Endothelial cell (in vitro differentiated cells): Measurements from ENCODE around the gene TAF1B. TPM values are rescaled to one million over a fixed set of nuclear protein-coding genes. Genes with fewer than 3 reads are reported as not detected.
"Not testable (repeated sequence)": the region's sequence is repeated elsewhere in the genome, so short reads cannot be mapped to it uniquely, and the experiment has no call there.

Experiments used
- DNase-seq: peaks from one replicate; pipeline ENCODE4 v3.0.0; 2021; ENCODE audit warnings: low spot score
- H3K27ac Mint-ChIP-seq: one replicate; pipeline ENCODE4 v1.8.0; 2021; ENCODE audit warnings: mixed read lengths, inconsistent platforms; ENCODE audit not compliant: unreplicated experiment
- H3K27me3 Mint-ChIP-seq: one replicate; pipeline ENCODE4 v1.8.0; 2021; ENCODE audit warnings: mild to moderate bottlenecking, moderate library complexity, mixed read lengths, inconsistent platforms; ENCODE audit not compliant: unreplicated experiment
- H3K36me3 Mint-ChIP-seq: one replicate; pipeline ENCODE4 v1.8.0; 2021; ENCODE audit warnings: mild to moderate bottlenecking, low read depth, mixed read lengths, inconsistent platforms; ENCODE audit not compliant: unreplicated experiment
- H3K4me1 Mint-ChIP-seq: one replicate; pipeline ENCODE4 v1.8.0; 2021; ENCODE audit warnings: mild to moderate bottlenecking, mixed read lengths, inconsistent platforms; ENCODE audit not compliant: unreplicated experiment
- H3K4me3 Mint-ChIP-seq: one replicate; pipeline ENCODE4 v1.8.0; 2021; ENCODE audit warnings: mild to moderate bottlenecking, mixed read lengths, inconsistent platforms; ENCODE audit not compliant: unreplicated experiment
- H3K9me3 Mint-ChIP-seq: one replicate; pipeline ENCODE4 v1.8.0; 2021; ENCODE audit warnings: mixed read lengths, inconsistent platforms; ENCODE audit not compliant: unreplicated experiment
- CTCF ChIP-seq: fragments of 200-600 bp; sonication (generic); IDR thresholded peaks from one replicate; pipeline ENCODE4 v1.5.0; 2021; ENCODE audit warnings: antibody characterized with exemption; ENCODE audit not compliant: unreplicated experiment
- total RNA-seq: library from RNA; stranded (reverse); fragmentation: NEBNext Ultra II Directional; extraction: Animal tissue kit (Norgen Biotek cat#: 25700); gene quantifications from one replicate; pipeline ENCODE4 v1.2.1, GENCODE V29; 2021; ENCODE audit not compliant: unreplicated experiment

The TAF1B gene
- total RNA-seq, 1 donor from 2014 or later = 19.5 TPM

- Mint-ChIP-seq H3K36me3 (no peaks in the 10 kb centered on the region), H3K9me3 (no peaks in the 10 kb centered on the region), H3K4me3 (no peak overlapping the region)
Observed at GRCh38 chr2:9910699-9911098, 67.4 kb downstream of the TAF1B start.

DNA sequence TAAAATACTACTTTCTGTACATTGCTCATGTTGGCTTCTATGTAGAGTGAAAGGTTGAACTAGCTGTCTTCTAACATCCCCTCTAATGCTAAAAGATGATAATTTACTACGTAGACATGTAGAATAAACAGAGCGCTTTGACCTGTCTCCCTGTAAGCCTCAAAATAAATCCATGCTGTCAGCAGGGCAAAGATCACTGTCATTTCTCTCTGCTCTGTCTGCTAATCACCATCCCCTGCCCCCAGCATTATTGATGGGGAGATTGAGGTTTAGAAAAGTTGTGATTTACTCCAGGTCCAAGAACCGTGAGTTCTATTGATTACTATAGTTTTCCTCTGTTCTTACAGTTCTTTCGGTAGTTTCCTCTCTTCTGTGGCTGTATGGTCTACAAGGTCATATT is 69.2 kb downstream of the TAF1B start:
- H3K27me3 Mint-ChIP-seq = peaks cover 1% of the 10 kb centered on the region
- H3K27ac Mint-ChIP-seq = no peak overlapping the region
- no peak for TF ChIP-seq CTCF
- H3K4me1 Mint-ChIP-seq = no peaks in the 10 kb centered on the region
- H3K9me3 Mint-ChIP-seq = no peaks in the 10 kb centered on the region
- H3K4me3 Mint-ChIP-seq = no peak overlapping the region
- no peaks in the 10 kb centered on the region for H3K36me3 Mint-ChIP-seq
- DNase-seq = no peak

More at GRCh38 chr2:9910699-9911098, 67.4 kb downstream of the TAF1B start:
- no peak overlapping the region for H3K27ac Mint-ChIP-seq
- TF ChIP-seq CTCF = no peak
- peaks cover 1% of the 10 kb centered on the region for H3K27me3 Mint-ChIP-seq
- DNase-seq = no peak
- H3K4me1 Mint-ChIP-seq = no peaks in the 10 kb centered on the region

- TF ChIP-seq CTCF = no peak
- no peak overlapping the region for H3K27ac Mint-ChIP-seq
Observed at GRCh38 chr2:9914384-9915065, 71.3 kb downstream of the TAF1B start.

DNA sequence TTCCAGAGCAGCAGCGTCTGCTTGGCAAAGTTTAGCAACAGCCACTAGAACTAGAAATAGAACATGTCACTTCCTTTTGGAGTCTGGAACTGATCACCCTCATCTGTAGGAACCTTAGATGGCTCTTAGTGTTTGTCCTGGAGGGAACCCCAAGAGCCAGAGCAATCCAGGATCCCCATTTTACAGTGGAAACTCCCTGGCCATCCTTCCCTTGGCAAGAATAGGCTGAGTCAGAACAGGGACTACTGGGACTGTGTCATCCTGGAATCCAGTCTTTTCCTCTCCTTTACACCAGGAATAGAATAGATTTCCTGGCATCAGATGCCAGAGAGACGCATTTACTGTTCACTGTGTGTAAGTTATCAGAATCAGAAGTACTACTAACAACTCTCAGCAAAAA is 75.0 kb downstream of the TAF1B start:
- DNase-seq = no peak
- H3K9me3 Mint-ChIP-seq = no peaks in the 10 kb centered on the region
- no peaks in the 10 kb centered on the region for H3K4me1 Mint-ChIP-seq
- no peak overlapping the region for H3K27ac Mint-ChIP-seq
- H3K36me3 Mint-ChIP-seq = no peaks in the 10 kb centered on the region
- no peak overlapping the region for H3K4me3 Mint-ChIP-seq
- H3K27me3 Mint-ChIP-seq = no peaks in the 10 kb centered on the region
- TF ChIP-seq CTCF = no peak

More at GRCh38 chr2:9914384-9915065, 71.3 kb downstream of the TAF1B start:
- no peak for DNase-seq
- Mint-ChIP-seq H3K4me1 (no peaks in the 10 kb centered on the region), H3K36me3 (no peaks in the 10 kb centered on the region), H3K27me3 (no peaks in the 10 kb centered on the region), H3K4me3 (no peak overlapping the region), H3K9me3 (no peaks in the 10 kb centered on the region)

DNA sequence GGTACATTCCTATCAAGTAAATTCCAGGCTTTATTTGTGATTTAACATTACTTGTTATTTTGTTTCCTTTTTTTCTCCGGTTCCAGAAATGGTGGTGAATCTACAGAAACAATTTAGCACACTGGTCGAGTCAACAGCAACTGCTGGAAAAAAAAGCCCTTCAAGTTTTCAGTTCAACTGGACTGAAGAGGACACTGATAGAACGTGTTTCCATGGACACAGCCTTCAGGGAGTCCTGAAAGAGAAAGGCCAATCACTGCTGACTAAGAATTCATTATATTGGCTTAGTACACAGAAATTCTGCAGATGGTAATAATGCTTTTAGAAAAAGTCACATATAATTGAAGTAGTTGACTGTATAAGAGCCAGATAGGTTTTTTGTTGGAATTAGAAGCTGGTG is 76.2 kb downstream of the TAF1B start:
- Mint-ChIP-seq H3K36me3 (no peaks in the 10 kb centered on the region), H3K27ac (no peak overlapping the region), H3K4me1 (no peaks in the 10 kb centered on the region), H3K9me3 (no peaks in the 10 kb centered on the region), H3K27me3 (no peaks in the 10 kb centered on the region), H3K4me3 (no peak overlapping the region)
- no peak for TF ChIP-seq CTCF
- DNase-seq = no peak

DNA sequence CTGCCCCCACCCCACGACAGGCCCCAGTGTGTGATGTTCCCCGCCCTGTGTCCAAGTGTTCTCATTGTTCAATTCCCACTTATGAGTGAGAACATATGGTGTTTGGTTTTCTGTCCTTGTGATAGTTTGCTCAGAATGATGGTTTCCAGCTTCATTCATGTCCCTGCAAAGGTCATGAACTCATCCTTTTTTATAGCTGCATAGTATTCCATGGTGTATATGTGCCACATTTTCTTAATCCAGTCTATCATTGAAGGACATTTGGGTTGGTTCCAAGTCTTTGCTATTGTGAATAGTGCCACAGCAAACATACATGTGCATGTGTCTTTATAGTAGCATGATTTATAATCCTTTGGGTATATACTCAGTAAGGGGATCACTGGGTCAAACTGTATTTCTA is 83.7 kb downstream of the TAF1B start:
- H3K27me3 Mint-ChIP-seq, H3K27ac Mint-ChIP-seq, H3K9me3 Mint-ChIP-seq, H3K4me3 Mint-ChIP-seq, DNase-seq, H3K4me1 Mint-ChIP-seq: not testable (repeated sequence)
- peaks cover 11% of the 10 kb centered on the region for H3K36me3 Mint-ChIP-seq
